Measurements from ENCODE around the gene LMF1. TPM values are rescaled to one million over a fixed set of nuclear protein-coding genes. Genes with fewer than 3 reads are reported as not detected.

LMF1 gene
- total RNA-seq, 1 experiment from 2014 or later: 12.8 TPM

DNA sequence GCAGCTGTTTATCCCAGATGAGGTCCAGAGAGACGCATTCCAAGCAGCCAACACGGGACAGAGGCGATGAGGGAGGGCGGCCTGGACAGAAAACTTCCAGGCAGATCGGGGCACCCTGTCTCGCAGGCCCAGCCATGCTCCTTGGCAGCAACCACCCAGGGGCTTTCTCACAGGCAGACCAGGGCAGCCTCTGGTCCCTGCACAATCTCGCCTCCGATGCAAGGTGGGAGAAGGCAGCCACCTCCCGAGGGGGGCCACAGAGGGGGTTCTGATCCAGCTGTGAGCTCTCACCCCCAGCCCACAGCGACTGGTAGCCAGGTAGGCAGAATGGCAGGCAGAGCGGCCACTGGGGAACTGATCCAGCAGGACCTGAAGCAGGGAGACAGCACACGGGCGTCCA lies 48.7 kb downstream of the LMF1 start:
- no peak overlapping the region for H3K9ac ChIP-seq (ENCODE audit: low read length)
- H2AFZ ChIP-seq (ENCODE audit: low read depth, low read length, poor library complexity, severe bottlenecking): no peak overlapping the region

More for the DNA sequence above, 48.7 kb downstream of the LMF1 start:
- H3K9me3 ChIP-seq (ENCODE audit: control insufficient read depth in 1 of 2, insufficient read depth in 1 of 2, low read depth in 1 of 2, low read length in 2 of 2): peaks cover 0 to 6% of the 10 kb centered on the region in 2 experiments; a peak in 1 of 4 replicates
- no peak overlapping the region for H3K4me2 ChIP-seq (ENCODE audit: low read length)
- RAD21 ChIA-PET (ENCODE audit: low non-redundant PET in 1 of 2, low total read pairs in 2 of 2, uncharacterized antibody in 2 of 2, unreplicated experiment in 2 of 2): no interaction called here
- H3K79me2 ChIP-seq (ENCODE audit: insufficient read depth, low read length): no peaks in the 10 kb centered on the region
- H3K36me3 ChIP-seq (ENCODE audit: control insufficient read depth in 1 of 2, insufficient read depth in 2 of 2, low read length in 2 of 2): no peaks in the 10 kb centered on the region
- H3K4me1 ChIP-seq (ENCODE audit: control insufficient read depth in 1 of 2, insufficient read depth in 2 of 2, low read length in 2 of 2): no peaks in the 10 kb centered on the region
- CTCF ChIA-PET: no interaction called here
- POLR2A ChIA-PET: no interaction called here
- H3K27me3 ChIP-seq (ENCODE audit: insufficient read depth, low read length): no peaks in the 10 kb centered on the region
- no peak overlapping the region for H3K27ac ChIP-seq (ENCODE audit: low read depth, low read length)
- no peaks in the 10 kb centered on the region for H3K9me2 ChIP-seq (ENCODE audit: insufficient read depth)
- no peaks in the 10 kb centered on the region for H4K20me1 ChIP-seq (ENCODE audit: insufficient read depth)
- TF ChIP-seq, protein P1, sequence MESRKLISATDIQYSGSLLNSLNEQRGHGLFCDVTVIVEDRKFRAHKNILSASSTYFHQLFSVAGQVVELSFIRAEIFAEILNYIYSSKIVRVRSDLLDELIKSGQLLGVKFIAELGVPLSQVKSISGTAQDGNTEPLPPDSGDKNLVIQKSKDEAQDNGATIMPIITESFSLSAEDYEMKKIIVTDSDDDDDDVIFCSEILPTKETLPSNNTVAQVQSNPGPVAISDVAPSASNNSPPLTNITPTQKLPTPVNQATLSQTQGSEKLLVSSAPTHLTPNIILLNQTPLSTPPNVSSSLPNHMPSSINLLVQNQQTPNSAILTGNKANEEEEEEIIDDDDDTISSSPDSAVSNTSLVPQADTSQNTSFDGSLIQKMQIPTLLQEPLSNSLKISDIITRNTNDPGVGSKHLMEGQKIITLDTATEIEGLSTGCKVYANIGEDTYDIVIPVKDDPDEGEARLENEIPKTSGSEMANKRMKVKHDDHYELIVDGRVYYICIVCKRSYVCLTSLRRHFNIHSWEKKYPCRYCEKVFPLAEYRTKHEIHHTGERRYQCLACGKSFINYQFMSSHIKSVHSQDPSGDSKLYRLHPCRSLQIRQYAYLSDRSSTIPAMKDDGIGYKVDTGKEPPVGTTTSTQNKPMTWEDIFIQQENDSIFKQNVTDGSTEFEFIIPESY (IDR thresholded peaks at IDR 0.05; ENCODE audit: extremely low read depth, insufficient replicate concordance, low read length): no peak
- TF ChIP-seq EZH2 (IDR thresholded peaks at IDR 0.05) (no peak), TCF7L2 (IDR thresholded peaks at IDR 0.05; ENCODE audit: borderline replicate concordance, extremely low read depth, insufficient read depth, insufficient read length) (no peak), EGR1 (IDR thresholded peaks at IDR 0.05; ENCODE audit: low read depth) (no peak), POLR2A (IDR thresholded peaks at IDR 0.05; ENCODE audit: borderline replicate concordance, extremely low read depth, insufficient read depth, insufficient read length) (no peak), ELF1 (IDR thresholded peaks at IDR 0.05; ENCODE audit: borderline replicate concordance, low read depth) (no peak)
- TF ChIP-seq, protein P2, sequence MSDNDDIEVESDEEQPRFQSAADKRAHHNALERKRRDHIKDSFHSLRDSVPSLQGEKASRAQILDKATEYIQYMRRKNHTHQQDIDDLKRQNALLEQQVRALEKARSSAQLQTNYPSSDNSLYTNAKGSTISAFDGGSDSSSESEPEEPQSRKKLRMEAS (IDR thresholded peaks at IDR 0.05): no peak
- TF ChIP-seq, protein P3, sequence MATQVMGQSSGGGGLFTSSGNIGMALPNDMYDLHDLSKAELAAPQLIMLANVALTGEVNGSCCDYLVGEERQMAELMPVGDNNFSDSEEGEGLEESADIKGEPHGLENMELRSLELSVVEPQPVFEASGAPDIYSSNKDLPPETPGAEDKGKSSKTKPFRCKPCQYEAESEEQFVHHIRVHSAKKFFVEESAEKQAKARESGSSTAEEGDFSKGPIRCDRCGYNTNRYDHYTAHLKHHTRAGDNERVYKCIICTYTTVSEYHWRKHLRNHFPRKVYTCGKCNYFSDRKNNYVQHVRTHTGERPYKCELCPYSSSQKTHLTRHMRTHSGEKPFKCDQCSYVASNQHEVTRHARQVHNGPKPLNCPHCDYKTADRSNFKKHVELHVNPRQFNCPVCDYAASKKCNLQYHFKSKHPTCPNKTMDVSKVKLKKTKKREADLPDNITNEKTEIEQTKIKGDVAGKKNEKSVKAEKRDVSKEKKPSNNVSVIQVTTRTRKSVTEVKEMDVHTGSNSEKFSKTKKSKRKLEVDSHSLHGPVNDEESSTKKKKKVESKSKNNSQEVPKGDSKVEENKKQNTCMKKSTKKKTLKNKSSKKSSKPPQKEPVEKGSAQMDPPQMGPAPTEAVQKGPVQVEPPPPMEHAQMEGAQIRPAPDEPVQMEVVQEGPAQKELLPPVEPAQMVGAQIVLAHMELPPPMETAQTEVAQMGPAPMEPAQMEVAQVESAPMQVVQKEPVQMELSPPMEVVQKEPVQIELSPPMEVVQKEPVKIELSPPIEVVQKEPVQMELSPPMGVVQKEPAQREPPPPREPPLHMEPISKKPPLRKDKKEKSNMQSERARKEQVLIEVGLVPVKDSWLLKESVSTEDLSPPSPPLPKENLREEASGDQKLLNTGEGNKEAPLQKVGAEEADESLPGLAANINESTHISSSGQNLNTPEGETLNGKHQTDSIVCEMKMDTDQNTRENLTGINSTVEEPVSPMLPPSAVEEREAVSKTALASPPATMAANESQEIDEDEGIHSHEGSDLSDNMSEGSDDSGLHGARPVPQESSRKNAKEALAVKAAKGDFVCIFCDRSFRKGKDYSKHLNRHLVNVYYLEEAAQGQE (IDR thresholded peaks at IDR 0.05; ENCODE audit: low read depth): no peak
- BruUV-seq (replicated peaks): no TSS peak
- intact Hi-C loops (cut with micrococcal nuclease): no loop called here
- ATAC-seq (no peak), DNase-seq (ENCODE audit: low read depth, low spot score) (no peak)
- H3K4me3 ChIP-seq (replicated peaks in 1 of 2; ENCODE audit: low read depth in 1 of 2, low read length in 2 of 2): no peak overlapping the region

All from HCT116 (cell line).